Activated CD8-positive, alpha-beta memory T cell treated with anti-CD3 and anti-CD28 coated beads, Interleukin-2, amount 10 ng/mL, durations not matched to agents 7 days and 5 days (primary cell): ENCODE results near the gene DNAH10. TPM values are rescaled to one million over a fixed set of nuclear protein-coding genes. Genes with fewer than 3 reads are reported as not detected.

Experiments
- ATAC-seq: fragments of 150-1000 bp; cut with Tn5 transposase; one replicate; pipeline ENCODE4 v1.10.0; 2021; ENCODE audit warnings: moderate library complexity
- CTCF ChIA-PET: fragments of 350-600 bp; sonication (Branson Sonifier 250); formaldehyde crosslinking; loops from one replicate; lab custom pipeline; 2021; ENCODE audit warnings: antibody characterized with exemption; lab: Charles Lee
- DNase-seq: peaks from one replicate; pipeline ENCODE4 v3.0.0-alpha.2; 2020
- H3K27ac Mint-ChIP-seq: one replicate; pipeline ENCODE4 v1.8.0; 2021; ENCODE audit warnings: mild to moderate bottlenecking, mixed read lengths
- H3K27me3 Mint-ChIP-seq: one replicate; pipeline ENCODE4 v1.8.0; 2021; ENCODE audit warnings: mixed read lengths
- H3K36me3 Mint-ChIP-seq: one replicate; pipeline ENCODE4 v1.8.0; 2021; ENCODE audit warnings: mild to moderate bottlenecking, mixed read lengths
- H3K4me1 Mint-ChIP-seq: one replicate; pipeline ENCODE4 v1.8.0; 2021; ENCODE audit warnings: mixed read lengths
- H3K4me3 Mint-ChIP-seq: one replicate; pipeline ENCODE4 v1.8.0; 2021; ENCODE audit warnings: mild to moderate bottlenecking, moderate library complexity, mixed read lengths
- H3K9me3 Mint-ChIP-seq: one replicate; pipeline ENCODE4 v1.8.0; 2022; ENCODE audit warnings: low read depth, mixed read lengths
- total RNA-seq, 2 experiments: library from RNA; stranded (reverse); gene quantifications; one replicate each; pipeline ENCODE4 v1.2.3, GENCODE V29; 2021

Gene DNAH10
- total RNA-seq, 2 experiments from 2014 or later, result 0.05 to 0.76 TPM

GRCh38 chr12:123752046-123752445 lies 10.1 kb upstream of the DNAH10 start:
- CTCF ChIA-PET, result interaction anchor here (0.6 kb wide), 1 partner anchor 113 kb away, joined by 3 read pairs; no protein-coding TSS in a partner anchor
- Mint-ChIP-seq H3K4me3 (no peak overlapping the region), H3K27ac (no peak overlapping the region), H3K27me3 (no peaks in the 10 kb centered on the region), H3K4me1 (peaks cover 31% of the 10 kb centered on the region), H3K9me3 (no peaks in the 10 kb centered on the region), H3K36me3 (peaks cover 43% of the 10 kb centered on the region)
- no peak for DNase-seq
- no peak for ATAC-seq

- H3K4me1 Mint-ChIP-seq, result peaks cover 30% of the 10 kb centered on the region
- CTCF ChIA-PET, result no interaction called here
- no peaks in the 10 kb centered on the region for H3K9me3 Mint-ChIP-seq
- H3K27me3 Mint-ChIP-seq, result no peaks in the 10 kb centered on the region
- peaks cover 39% of the 10 kb centered on the region for H3K36me3 Mint-ChIP-seq
- peak overlapping the region; percentile 29 for H3K27ac Mint-ChIP-seq
- no peak overlapping the region for H3K4me3 Mint-ChIP-seq
- ATAC-seq (no peak), DNase-seq (no peak)
Observed at GRCh38 chr12:123754041-123754772, 7.9 kb upstream of the DNAH10 start.

DNA sequence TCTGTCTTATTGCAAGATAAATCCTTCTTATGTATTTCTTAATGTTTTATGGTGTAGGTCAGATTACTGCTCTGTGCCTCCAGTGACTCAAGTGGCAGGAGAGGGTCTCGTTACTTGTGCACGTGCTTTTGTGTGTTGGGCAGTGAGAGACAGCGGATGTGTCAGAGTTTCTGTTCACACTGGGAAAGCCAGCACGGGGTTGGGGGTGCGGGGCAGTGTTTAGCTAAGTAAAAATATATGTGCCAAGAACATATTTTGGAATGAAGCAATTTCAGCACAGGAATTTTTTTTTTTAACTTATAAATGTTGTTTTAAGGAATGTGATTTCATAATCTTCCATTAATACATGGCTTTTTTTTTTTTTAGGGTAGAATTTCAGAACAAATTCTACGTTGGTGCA lies 4.5 kb upstream of the DNAH10 start:
- CTCF ChIA-PET, result no interaction called here
- ATAC-seq, result no peak
- H3K27ac Mint-ChIP-seq, result no peak overlapping the region
- H3K36me3 Mint-ChIP-seq, result peaks cover 22% of the 10 kb centered on the region
- no peak overlapping the region for H3K4me3 Mint-ChIP-seq
- peaks cover 9% of the 10 kb centered on the region for H3K4me1 Mint-ChIP-seq
- no peaks in the 10 kb centered on the region for H3K9me3 Mint-ChIP-seq
- H3K27me3 Mint-ChIP-seq, result no peaks in the 10 kb centered on the region
- DNase-seq, result no peak

DNA sequence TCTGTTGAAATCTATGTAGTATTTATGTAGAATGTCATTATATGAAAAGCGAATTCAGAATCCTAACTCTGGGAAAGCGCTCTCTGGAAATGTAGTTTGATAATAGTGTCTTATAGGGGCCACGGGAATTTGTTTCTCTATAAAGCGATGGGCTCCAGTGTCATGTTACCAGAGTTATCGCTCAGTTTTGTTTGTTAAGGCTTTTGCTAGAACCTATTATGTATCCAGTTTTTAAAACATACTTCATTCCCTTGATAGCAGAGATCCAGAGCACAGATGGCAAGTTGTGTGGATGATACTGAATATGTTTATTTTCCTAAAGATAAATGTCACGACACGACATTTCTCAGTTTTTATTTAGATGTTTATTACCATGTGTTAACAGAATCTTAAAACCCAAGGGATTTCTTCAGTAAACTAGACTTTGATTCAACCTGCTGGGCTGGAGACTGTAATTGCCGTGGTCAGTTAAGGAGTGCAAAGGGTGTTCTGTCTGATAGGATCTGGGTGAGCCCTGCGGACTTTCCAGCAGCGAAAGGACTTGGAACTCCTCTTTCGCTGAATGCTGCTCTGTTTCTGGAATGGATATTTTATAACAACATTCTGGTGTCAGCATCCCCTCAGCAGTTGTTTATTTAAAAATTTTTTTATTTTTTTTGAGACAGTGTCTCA lies 1.7 kb upstream of the DNAH10 start:
- H3K9me3 Mint-ChIP-seq, result no peaks in the 10 kb centered on the region
- DNase-seq (no peak), ATAC-seq (no peak)
- H3K36me3 Mint-ChIP-seq, result peaks cover 13% of the 10 kb centered on the region
- H3K27me3 Mint-ChIP-seq, result peaks cover 5% of the 10 kb centered on the region
- H3K4me3 Mint-ChIP-seq, result no peak overlapping the region
- CTCF ChIA-PET, result interaction anchor here (0.8 kb wide), 1 partner anchor 10 kb away, joined by 3 read pairs; no protein-coding TSS in a partner anchor
- H3K27ac Mint-ChIP-seq, result no peak overlapping the region
- H3K4me1 Mint-ChIP-seq, result peaks cover 6% of the 10 kb centered on the region

DNA sequence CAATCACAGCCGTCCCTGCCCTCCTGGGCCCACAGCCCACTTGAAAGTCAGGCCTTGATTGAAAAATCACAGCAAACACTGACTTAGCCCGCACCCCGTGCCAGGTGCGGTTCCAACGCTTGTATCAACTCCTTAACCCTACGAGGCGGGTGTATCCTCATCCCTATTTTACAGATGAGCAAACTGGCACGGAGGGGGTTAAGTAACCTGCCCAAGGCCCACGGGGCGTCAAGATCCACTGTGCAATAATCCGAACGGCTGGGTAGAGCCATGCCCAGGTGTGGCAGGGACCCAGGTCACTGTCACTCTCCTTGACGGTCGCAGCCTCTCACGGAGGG lies 583 bp downstream of the DNAH10 start:
- CTCF ChIA-PET, result interaction anchor here (1.4 to 1.6 kb wide), 2 partner anchors 13 to 50 kb away, joined by 5 to 9 read pairs; partner anchors contain the start of gene ATP6V0A2
- Mint-ChIP-seq H3K4me3 (peak overlapping the region; percentile 74), H3K9me3 (no peaks in the 10 kb centered on the region), H3K27ac (no peak overlapping the region), H3K27me3 (peaks cover 11% of the 10 kb centered on the region), H3K36me3 (peaks cover 9% of the 10 kb centered on the region), H3K4me1 (peaks cover 10% of the 10 kb centered on the region)
- DNase-seq (no peak), ATAC-seq (no peak)

DNA sequence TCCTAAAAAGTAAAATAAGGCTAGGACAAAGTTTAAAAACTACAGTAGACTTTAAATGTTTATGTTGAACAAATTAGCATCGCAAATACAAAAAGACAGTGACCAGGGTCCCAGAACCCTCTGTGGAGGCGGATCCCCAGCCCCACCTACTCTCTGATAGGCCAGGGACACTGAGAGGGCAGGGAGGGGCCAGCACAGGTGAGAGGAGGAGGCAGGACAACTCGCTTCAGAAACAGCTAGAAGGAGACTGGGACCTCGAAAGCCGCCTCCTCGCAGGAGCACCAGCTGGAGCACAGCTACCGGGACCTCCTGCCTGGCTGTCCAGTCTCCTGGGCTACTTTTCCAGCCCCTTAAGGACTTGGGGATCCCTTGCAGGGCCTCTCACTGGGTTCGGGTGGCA lies 992 bp downstream of the DNAH10 start:
- DNase-seq (no peak), ATAC-seq (no peak)
- Mint-ChIP-seq H3K36me3 (peaks cover 5% of the 10 kb centered on the region), H3K27ac (no peak overlapping the region), H3K9me3 (no peaks in the 10 kb centered on the region), H3K27me3 (peaks cover 15% of the 10 kb centered on the region), H3K4me1 (peaks cover 13% of the 10 kb centered on the region), H3K4me3 (no peak overlapping the region)
- CTCF ChIA-PET, result no interaction called here

GRCh38 chr12:123764109-123764508 lies 2.0 kb downstream of the DNAH10 start:
- H3K4me1 Mint-ChIP-seq, result peaks cover 17% of the 10 kb centered on the region
- no peaks in the 10 kb centered on the region for H3K9me3 Mint-ChIP-seq
- ATAC-seq (no peak), DNase-seq (no peak)
- no peak overlapping the region for H3K4me3 Mint-ChIP-seq
- H3K36me3 Mint-ChIP-seq, result peaks cover 1% of the 10 kb centered on the region
- no peak overlapping the region for H3K27ac Mint-ChIP-seq
- CTCF ChIA-PET, result no interaction called here
- peaks cover 20% of the 10 kb centered on the region for H3K27me3 Mint-ChIP-seq

GRCh38 chr12:123765504-123766035 lies 3.5 kb downstream of the DNAH10 start:
- Mint-ChIP-seq H3K27me3 (peaks cover 23% of the 10 kb centered on the region), H3K27ac (no peak overlapping the region), H3K36me3 (no peaks in the 10 kb centered on the region), H3K4me3 (no peak overlapping the region), H3K4me1 (peaks cover 17% of the 10 kb centered on the region), H3K9me3 (no peaks in the 10 kb centered on the region)
- CTCF ChIA-PET, result no interaction called here
- DNase-seq, result no peak
- no peak for ATAC-seq

- no peaks in the 10 kb centered on the region for H3K9me3 Mint-ChIP-seq
Observed at GRCh38 chr12:123767613-123768012, 5.5 kb downstream of the DNAH10 start.

DNA sequence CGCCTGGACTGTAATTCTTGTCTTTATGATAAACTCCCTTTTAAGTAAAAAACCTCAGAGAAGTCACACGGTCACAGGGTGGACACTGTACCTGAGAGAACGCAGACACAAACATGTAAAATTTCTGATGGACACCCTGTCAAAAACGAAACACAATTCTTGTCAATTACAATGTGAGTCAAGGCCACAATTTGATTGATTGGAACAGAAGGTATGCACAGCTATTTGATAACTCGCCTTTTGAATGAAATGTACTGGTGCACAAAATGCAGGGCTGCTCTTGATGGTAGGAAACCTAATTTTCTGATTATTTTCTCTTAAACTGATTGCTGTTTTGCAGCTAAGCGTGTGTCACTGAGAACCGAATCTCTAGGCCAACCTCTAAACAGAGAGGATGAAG lies 9.2 kb downstream of the DNAH10 start:
- Mint-ChIP-seq H3K27ac (no peak overlapping the region), H3K4me3 (no peak overlapping the region), H3K27me3 (peaks cover 35% of the 10 kb centered on the region), H3K9me3 (peaks cover 6% of the 10 kb centered on the region), H3K36me3 (no peaks in the 10 kb centered on the region), H3K4me1 (peaks cover 11% of the 10 kb centered on the region)
- CTCF ChIA-PET, result no interaction called here
- DNase-seq (no peak), ATAC-seq (no peak)

More at GRCh38 chr12:123767613-123768012, 5.5 kb downstream of the DNAH10 start:
- Mint-ChIP-seq H3K4me1 (peaks cover 11% of the 10 kb centered on the region), H3K27me3 (peaks cover 33% of the 10 kb centered on the region), H3K36me3 (no peaks in the 10 kb centered on the region), H3K4me3 (no peak overlapping the region), H3K27ac (no peak overlapping the region)
- CTCF ChIA-PET, result no interaction called here
- peak; percentile 45 for ATAC-seq
- peak; percentile 65 for DNase-seq

- Mint-ChIP-seq H3K27me3 (peaks cover 36% of the 10 kb centered on the region), H3K9me3 (peaks cover 6% of the 10 kb centered on the region), H3K27ac (no peak overlapping the region), H3K4me1 (peaks cover 11% of the 10 kb centered on the region), H3K4me3 (no peak overlapping the region), H3K36me3 (no peaks in the 10 kb centered on the region)
- ATAC-seq (no peak), DNase-seq (no peak)
- CTCF ChIA-PET, result no interaction called here
Observed at GRCh38 chr12:123772074-123772473, 10.0 kb downstream of the DNAH10 start.

DNA sequence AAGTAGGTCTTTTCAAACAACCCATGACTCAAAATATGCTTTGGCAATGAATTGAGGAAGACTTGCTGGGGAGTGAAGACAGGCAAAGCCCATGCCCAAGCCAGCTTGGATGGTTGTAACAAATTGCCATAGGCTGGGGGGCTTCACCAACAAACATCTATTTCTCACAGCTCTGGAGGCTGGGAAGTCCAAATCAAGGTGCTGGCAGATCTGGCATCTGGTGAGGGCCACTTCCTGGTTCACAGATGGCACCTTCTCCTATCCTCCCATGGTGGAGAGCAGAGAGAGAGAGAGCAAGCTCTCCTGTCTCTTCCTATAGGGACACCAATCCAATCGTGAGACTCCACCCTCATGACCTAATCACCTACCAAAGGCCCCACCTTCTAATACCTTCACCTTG lies 11.3 kb downstream of the DNAH10 start:
- H3K36me3 Mint-ChIP-seq, result no peaks in the 10 kb centered on the region
- H3K27me3 Mint-ChIP-seq, result peaks cover 23% of the 10 kb centered on the region
- ATAC-seq, result no peak
- peaks cover under 1% of the 10 kb centered on the region for H3K4me1 Mint-ChIP-seq
- H3K4me3 Mint-ChIP-seq, result no peak overlapping the region
- H3K9me3 Mint-ChIP-seq, result peaks cover 6% of the 10 kb centered on the region
- CTCF ChIA-PET, result no interaction called here
- H3K27ac Mint-ChIP-seq, result no peak overlapping the region
- DNase-seq, result no peak

GRCh38 chr12:123779551-123779950 lies 17.4 kb downstream of the DNAH10 start:
- peaks cover 9% of the 10 kb centered on the region for H3K27me3 Mint-ChIP-seq
- no peak overlapping the region for H3K4me3 Mint-ChIP-seq
- DNase-seq, result no peak
- CTCF ChIA-PET, result no interaction called here
- no peak for ATAC-seq
- no peaks in the 10 kb centered on the region for H3K4me1 Mint-ChIP-seq
- no peak overlapping the region for H3K27ac Mint-ChIP-seq
- H3K36me3 Mint-ChIP-seq, result no peaks in the 10 kb centered on the region
- peaks cover 3% of the 10 kb centered on the region for H3K9me3 Mint-ChIP-seq
